Chondrocyte (in vitro differentiated cells): Measurements from ENCODE around the gene STKLD1. TPM values are rescaled to one million over a fixed set of nuclear protein-coding genes. Genes with fewer than 3 reads are reported as not detected.

Source experiments
- DNase-seq: peaks from one replicate; pipeline ENCODE4 v3.0.0; 2021; ENCODE audit warnings: mixed read lengths, low spot score
- H3K27ac Mint-ChIP-seq: one replicate; pipeline ENCODE4 v1.8.0; 2021; ENCODE audit warnings: mild to moderate bottlenecking, moderate library complexity, mixed read lengths; ENCODE audit not compliant: unreplicated experiment
- H3K27me3 Mint-ChIP-seq: 2 replicates; pipeline ENCODE4 v1.8.0; 2021; ENCODE audit warnings: low read depth, mixed read lengths
- H3K36me3 Mint-ChIP-seq: 2 replicates; pipeline ENCODE4 v1.8.0; 2021; ENCODE audit warnings: low read depth, mixed read lengths
- H3K4me1 Mint-ChIP-seq: 2 replicates; pipeline ENCODE4 v1.8.0; 2021; ENCODE audit warnings: low read depth, mild to moderate bottlenecking, mixed read lengths
- H3K4me3 Mint-ChIP-seq: one replicate; pipeline ENCODE4 v1.8.0; 2021; ENCODE audit warnings: mild to moderate bottlenecking, moderate library complexity, mixed read lengths; ENCODE audit not compliant: unreplicated experiment
- H3K9me3 Mint-ChIP-seq: 2 replicates; pipeline ENCODE4 v1.8.0; 2021; ENCODE audit warnings: low read depth, mixed read lengths
- CTCF ChIP-seq: fragments of 200-600 bp; sonication (generic); IDR thresholded peaks from 2 replicates; pipeline ENCODE4 v1.5.0; 2021; ENCODE audit warnings: antibody characterized with exemption, mild to moderate bottlenecking, moderate library complexity
- total RNA-seq: library from RNA; stranded (reverse); gene quantifications from 3 replicates; pipeline ENCODE4 v1.2.1, GENCODE V29; 2021

Gene STKLD1
- total RNA-seq, 1 donor from 2014 or later, result 1.8 TPM

GRCh38 chr9:133354766-133355165, 21.4 kb upstream of the STKLD1 start:
- H3K36me3 Mint-ChIP-seq, result peaks cover 15% of the 10 kb centered on the region
- H3K4me1 Mint-ChIP-seq, result peaks cover 36% of the 10 kb centered on the region
- no peak for TF ChIP-seq CTCF
- no peaks in the 10 kb centered on the region for H3K9me3 Mint-ChIP-seq
- H3K4me3 Mint-ChIP-seq, result peak overlapping the region; percentile 85
- H3K27me3 Mint-ChIP-seq, result no peaks in the 10 kb centered on the region
- DNase-seq, result no peak
- H3K27ac Mint-ChIP-seq, result peak overlapping the region; percentile 32

GRCh38 chr9:133355881-133356357, 20.2 kb upstream of the STKLD1 start:
- DNase-seq, result no peak
- peaks cover 9% of the 10 kb centered on the region for H3K36me3 Mint-ChIP-seq
- TF ChIP-seq CTCF, result peak; percentile 39
- peak overlapping the region; percentile 77 for H3K27ac Mint-ChIP-seq
- H3K9me3 Mint-ChIP-seq, result no peaks in the 10 kb centered on the region
- peak overlapping the region; percentile 85 for H3K4me3 Mint-ChIP-seq
- peaks cover 31% of the 10 kb centered on the region for H3K4me1 Mint-ChIP-seq
- H3K27me3 Mint-ChIP-seq, result no peaks in the 10 kb centered on the region

GRCh38 chr9:133356391-133357091, 19.6 kb upstream of the STKLD1 start, which contains the start of the genes SURF1 and SURF2:
TSS of gene SURF1 (minus strand) at chr9:133356487. CDS start at chr9:133356453, 34 bp downstream.
TSS of gene SURF2 (plus strand) at chr9:133356550. CDS start at chr9:133356593, 43 bp downstream.
- Mint-ChIP-seq H3K27ac (peak within 1 kb of the TSS; percentile 77), H3K36me3 (peaks cover 8% of the 10 kb centered on the region), H3K27me3 (no peaks in the 10 kb centered on the region), H3K9me3 (no peaks in the 10 kb centered on the region), H3K4me1 (peaks cover 26% of the 10 kb centered on the region), H3K4me3 (peak within 1 kb of the TSS; percentile 85)
- peak; percentile 12 for TF ChIP-seq CTCF
- peak; percentile 92 for DNase-seq

GRCh38 chr9:133357656-133358055, 18.5 kb upstream of the STKLD1 start:
- peaks cover 26% of the 10 kb centered on the region for H3K4me1 Mint-ChIP-seq
- H3K9me3 Mint-ChIP-seq, result no peaks in the 10 kb centered on the region
- no peak for TF ChIP-seq CTCF
- H3K36me3 Mint-ChIP-seq, result peaks cover 9% of the 10 kb centered on the region
- peak overlapping the region; percentile 85 for H3K4me3 Mint-ChIP-seq
- no peak for DNase-seq
- H3K27ac Mint-ChIP-seq, result no peak overlapping the region
- H3K27me3 Mint-ChIP-seq, result no peaks in the 10 kb centered on the region

- Mint-ChIP-seq H3K27me3 (no peaks in the 10 kb centered on the region), H3K4me1 (peaks cover 22% of the 10 kb centered on the region), H3K9me3 (no peaks in the 10 kb centered on the region), H3K27ac (no peak overlapping the region), H3K36me3 (peaks cover 22% of the 10 kb centered on the region), H3K4me3 (no peak overlapping the region)
- TF ChIP-seq CTCF, result peak; percentile 48
- no peak for DNase-seq
These were observed 16.6 kb upstream of the STKLD1 start for GRCh38 chr9:133359399-133360175.
